ENCODE results near the gene RABGAP1.

RABGAP1 gene

GRCh38 chr9:122944960-122945888, 4.4 kb downstream of the RABGAP1 start:
- DNase-seq (ENCODE audit: low read depth), result no peak
- no peak for TF ChIP-seq CTCF (conservative IDR thresholded peaks at IDR 0.05; ENCODE audit: control insufficient read depth, insufficient read depth, low read depth, low read length)
- no peak overlapping the region for H3K4me3 ChIP-seq (ENCODE audit: control insufficient read depth, low read depth, low read length)

- no peak for DNase-seq (ENCODE audit: low read depth)
- no peak overlapping the region for H3K4me3 ChIP-seq (ENCODE audit: control insufficient read depth, low read depth, low read length)
- TF ChIP-seq CTCF (conservative IDR thresholded peaks at IDR 0.05; ENCODE audit: control insufficient read depth, insufficient read depth, low read depth, low read length), result no peak
Measured at GRCh38 chr9:122946461-122947005, 5.7 kb downstream of the RABGAP1 start.

GRCh38 chr9:122948313-122948712, 7.5 kb downstream of the RABGAP1 start:
- TF ChIP-seq CTCF (conservative IDR thresholded peaks at IDR 0.05; ENCODE audit: control insufficient read depth, insufficient read depth, low read depth, low read length), result no peak
- H3K4me3 ChIP-seq (ENCODE audit: control insufficient read depth, low read depth, low read length), result no peak overlapping the region
- no peak for DNase-seq (ENCODE audit: low read depth)

GRCh38 chr9:122949696-122950095, 8.9 kb downstream of the RABGAP1 start:
- TF ChIP-seq CTCF (conservative IDR thresholded peaks at IDR 0.05; ENCODE audit: control insufficient read depth, insufficient read depth, low read depth, low read length), result no peak
- no peak overlapping the region for H3K4me3 ChIP-seq (ENCODE audit: control insufficient read depth, low read depth, low read length)
- no peak for DNase-seq (ENCODE audit: low read depth)

GRCh38 chr9:122950263-122950662, 9.4 kb downstream of the RABGAP1 start:
- DNase-seq (ENCODE audit: low read depth), result no peak
- no peak overlapping the region for H3K4me3 ChIP-seq (ENCODE audit: control insufficient read depth, low read depth, low read length)
- TF ChIP-seq CTCF (conservative IDR thresholded peaks at IDR 0.05; ENCODE audit: control insufficient read depth, insufficient read depth, low read depth, low read length), result no peak

- H3K4me3 ChIP-seq (ENCODE audit: control insufficient read depth, low read depth, low read length), result no peak overlapping the region
- no peak for DNase-seq (ENCODE audit: low read depth)
- TF ChIP-seq CTCF (conservative IDR thresholded peaks at IDR 0.05; ENCODE audit: control insufficient read depth, insufficient read depth, low read depth, low read length), result no peak
Measured at GRCh38 chr9:122951056-122951455, 10.2 kb downstream of the RABGAP1 start.
